ENCODE data around the gene PRDX2.

Gene PRDX2

GRCh38 chr19:12837225-12837624 is 35.6 kb upstream of the PRDX2 start:
- TF ChIP-seq SIN3A (IDR thresholded peaks at IDR 0.05; ENCODE audit: borderline replicate concordance, insufficient read depth, low read length) (no peak; the same call in 1 of the 2 replicates), FOXP2 (optimal IDR thresholded peaks at IDR 0.05; ENCODE audit: borderline replicate concordance, extremely low read depth, extremely low read length, insufficient read depth) (no peak), TAF1 (IDR thresholded peaks at IDR 0.05; ENCODE audit: borderline replicate concordance, insufficient read depth, low read length) (no peak), REST (IDR thresholded peaks at IDR 0.05; ENCODE audit: insufficient read depth in 1 of 2, low read depth in 2 of 2, low read length in 2 of 2) (no peak), POLR2AphosphoS5 (IDR thresholded peaks at IDR 0.05; ENCODE audit: low read depth, low read length) (no peak)

DNA sequence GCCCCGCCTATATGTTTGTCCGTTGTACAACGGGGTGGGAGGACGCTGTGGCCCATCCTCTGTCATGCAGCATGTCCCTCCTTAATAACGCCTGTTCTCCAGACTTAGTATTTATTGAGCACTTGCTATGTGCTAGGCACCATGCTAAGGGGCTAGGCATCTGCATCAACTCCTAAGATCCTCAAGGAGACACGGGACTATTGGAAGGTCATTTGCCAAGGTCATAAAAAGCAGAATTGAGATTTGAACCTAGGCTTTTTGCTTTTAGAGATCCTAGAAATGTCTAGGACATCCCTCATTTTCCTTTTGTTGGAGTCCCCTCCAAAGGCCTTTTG is 34.9 kb upstream of the PRDX2 start:
- TF ChIP-seq REST (IDR thresholded peaks at IDR 0.05; ENCODE audit: insufficient read depth in 1 of 2, low read depth in 2 of 2, low read length in 2 of 2) = no peak
- TF ChIP-seq POLR2AphosphoS5 (IDR thresholded peaks at IDR 0.05; ENCODE audit: low read depth, low read length) = no peak
- TF ChIP-seq SIN3A (IDR thresholded peaks at IDR 0.05; ENCODE audit: borderline replicate concordance, insufficient read depth, low read length) = no peak
- TF ChIP-seq FOXP2 (optimal IDR thresholded peaks at IDR 0.05; ENCODE audit: borderline replicate concordance, extremely low read depth, extremely low read length, insufficient read depth) = no peak
- TF ChIP-seq TAF1 (IDR thresholded peaks at IDR 0.05; ENCODE audit: borderline replicate concordance, insufficient read depth, low read length) = no peak

DNA sequence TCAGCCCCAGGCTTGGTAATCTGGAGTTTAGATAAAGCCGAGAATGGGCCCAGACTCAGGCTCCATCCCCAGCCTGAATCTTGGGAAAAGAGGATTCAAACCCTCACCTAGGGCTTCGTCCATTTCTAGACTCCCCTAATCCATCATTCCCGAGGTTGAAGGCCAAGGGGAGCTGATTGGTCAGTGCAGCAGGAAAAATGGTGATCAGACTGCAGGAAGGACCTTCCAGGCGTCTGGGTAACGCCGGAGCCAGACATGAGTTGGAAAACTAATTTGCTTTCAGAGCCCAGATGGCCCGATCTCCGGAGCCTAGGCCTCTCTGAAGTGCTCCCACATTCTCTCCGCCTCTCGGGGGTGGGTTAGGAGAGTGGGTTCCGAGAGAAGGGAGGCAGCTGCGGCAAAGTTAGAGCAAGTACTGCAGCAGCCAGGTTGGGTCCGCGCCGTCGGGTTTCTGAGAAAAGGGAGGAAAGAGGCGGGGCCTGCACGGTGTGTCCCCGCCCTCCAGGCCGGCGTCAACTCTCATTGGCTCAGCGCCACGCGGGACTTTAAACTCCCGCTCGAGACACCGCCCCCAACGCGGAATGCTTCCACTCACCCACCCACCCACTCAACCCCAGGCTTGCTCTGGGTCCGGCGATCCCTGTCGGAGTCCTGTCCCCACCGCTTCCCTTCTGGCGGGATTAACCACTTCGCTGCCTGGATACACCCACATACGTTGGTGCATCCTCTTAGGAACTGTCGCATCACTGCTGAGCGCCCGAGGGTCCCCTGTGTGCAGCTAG is 33.6 kb upstream of the PRDX2 start:
- TF ChIP-seq FOXP2 (optimal IDR thresholded peaks at IDR 0.05; ENCODE audit: borderline replicate concordance, extremely low read depth, extremely low read length, insufficient read depth) (peak; percentile 48), POLR2AphosphoS5 (IDR thresholded peaks at IDR 0.05; ENCODE audit: low read depth, low read length) (peak; percentile 41; the same call in 1 of the 2 replicates), REST (IDR thresholded peaks at IDR 0.05; ENCODE audit: insufficient read depth in 1 of 2, low read depth in 2 of 2, low read length in 2 of 2) (no peak), SIN3A (IDR thresholded peaks at IDR 0.05; ENCODE audit: borderline replicate concordance, insufficient read depth, low read length) (no peak), TAF1 (IDR thresholded peaks at IDR 0.05; ENCODE audit: borderline replicate concordance, insufficient read depth, low read length) (no peak)

GRCh38 chr19:12834566-12834943 is 33.0 kb upstream of the PRDX2 start, which contains the start of gene RTBDN:
Gene RTBDN (minus strand): TSS chr19:12834579. CDS start chr19:12829979, 4,600 bp downstream.
- TF ChIP-seq TAF1 (IDR thresholded peaks at IDR 0.05; ENCODE audit: borderline replicate concordance, insufficient read depth, low read length) = no peak
- no peak for TF ChIP-seq SIN3A (IDR thresholded peaks at IDR 0.05; ENCODE audit: borderline replicate concordance, insufficient read depth, low read length)
- peak; percentile 4 for TF ChIP-seq FOXP2 (optimal IDR thresholded peaks at IDR 0.05; ENCODE audit: borderline replicate concordance, extremely low read depth, extremely low read length, insufficient read depth)

DNA sequence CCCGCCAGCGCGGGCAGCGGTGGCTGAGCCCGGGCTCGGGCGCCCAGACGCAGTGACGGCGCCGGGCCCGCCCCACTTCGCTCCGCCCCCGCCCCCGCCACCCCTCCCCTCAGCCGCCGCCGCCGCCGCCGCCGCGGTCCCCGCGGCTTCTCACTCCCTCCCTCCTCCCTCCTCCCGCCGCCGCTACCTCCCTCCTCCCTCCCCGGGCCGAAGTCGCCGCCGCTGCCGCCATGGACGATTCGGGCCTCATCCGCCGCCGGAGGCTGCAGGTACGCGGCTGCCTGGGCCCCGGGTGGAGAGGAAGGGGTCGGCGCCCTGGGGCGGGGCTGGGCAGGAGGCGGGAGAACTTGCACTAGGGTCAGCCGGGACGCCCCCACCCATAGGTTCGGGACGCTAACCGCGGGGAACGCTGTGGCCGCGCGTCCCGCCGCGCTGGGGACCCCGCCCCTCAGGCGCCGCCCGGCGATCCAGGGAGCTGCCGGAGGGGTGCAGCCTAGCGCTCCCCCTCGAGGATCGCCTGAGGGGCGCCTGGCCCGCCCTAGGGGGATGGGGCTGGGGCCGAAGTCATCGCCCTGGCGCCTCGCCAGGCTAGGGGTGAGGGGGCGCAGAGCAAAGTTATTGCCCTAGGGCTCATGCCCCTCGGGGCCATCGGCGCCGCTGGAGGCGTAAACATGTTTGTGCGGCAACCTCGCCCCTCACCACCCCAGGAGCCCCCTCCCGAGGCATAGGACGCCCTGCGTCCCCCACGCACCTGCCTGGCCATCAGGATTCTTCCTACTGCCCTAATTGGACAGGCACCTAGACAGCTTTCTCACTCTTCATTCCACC is 32.4 kb upstream of the PRDX2 start:
- peak; percentile 13 for TF ChIP-seq FOXP2 (optimal IDR thresholded peaks at IDR 0.05; ENCODE audit: borderline replicate concordance, extremely low read depth, extremely low read length, insufficient read depth)
- TF ChIP-seq SIN3A (IDR thresholded peaks at IDR 0.05; ENCODE audit: borderline replicate concordance, insufficient read depth, low read length) = 0 out of 2 replicates have a peak, but pooled peaks have one; percentile 11
- TF ChIP-seq REST (IDR thresholded peaks at IDR 0.05; ENCODE audit: insufficient read depth in 1 of 2, low read depth in 2 of 2, low read length in 2 of 2) = no peak
- peak; percentile 27; the same call in 1 of the 2 replicates for TF ChIP-seq POLR2AphosphoS5 (IDR thresholded peaks at IDR 0.05; ENCODE audit: low read depth, low read length)
- TF ChIP-seq TAF1 (IDR thresholded peaks at IDR 0.05; ENCODE audit: borderline replicate concordance, insufficient read depth, low read length) = no peak

All from PFSK-1 (cell line).